Smooth muscle cell (in vitro differentiated cells): ENCODE results near the gene ZNF804B. TPM values are rescaled to one million over a fixed set of nuclear protein-coding genes. Genes with fewer than 3 reads are reported as not detected.

Experiments
- DNase-seq: peaks from one replicate; lab custom pipeline; 2025; ENCODE audit not compliant: unreplicated experiment; lab: John Stamatoyannopoulos, UW
- H2AFZ ChIP-seq: fragments of 200-600 bp; sonication (generic); 2 replicates; pipeline ENCODE4 v1.6.0; 2016; ENCODE audit warnings: antibody characterized with exemption, low read depth, mild to moderate bottlenecking
- H3F3A ChIP-seq: fragments of 200-600 bp; sonication (generic); 2 replicates; pipeline ENCODE4 v1.6.0; 2017; ENCODE audit warnings: antibody characterized with exemption, low read depth
- H3K27ac ChIP-seq: fragments of 200-600 bp; sonication (generic); 2 replicates; pipeline ENCODE4 v1.5.1; 2016; ENCODE audit warnings: low read depth, mild to moderate bottlenecking
- H3K27me3 ChIP-seq: fragments of 200-600 bp; sonication (generic); 2 replicates; pipeline ENCODE4 v1.6.1; 2016; ENCODE audit warnings: low read depth, mild to moderate bottlenecking
- H3K36me3 ChIP-seq: fragments of 200-600 bp; sonication (generic); 2 replicates; pipeline ENCODE4 v1.5.1; 2016; ENCODE audit warnings: low read depth
- H3K4me1 ChIP-seq: fragments of 200-600 bp; sonication (generic); 2 replicates; pipeline ENCODE4 v1.5.1; 2016; ENCODE audit warnings: low read depth
- H3K4me2 ChIP-seq: fragments of 200-600 bp; sonication (generic); 2 replicates; pipeline ENCODE4 v1.6.0; 2016; ENCODE audit warnings: mild to moderate bottlenecking
- H3K4me3 ChIP-seq: fragments of 200-600 bp; sonication (generic); 2 replicates; pipeline ENCODE4 v1.5.1; 2016; ENCODE audit warnings: mild to moderate bottlenecking
- H3K79me2 ChIP-seq: fragments of 200-600 bp; sonication (generic); 2 replicates; pipeline ENCODE4 v1.6.0; 2016; ENCODE audit warnings: low read depth, mild to moderate bottlenecking
- H3K9ac ChIP-seq: fragments of 200-600 bp; sonication (generic); 2 replicates; pipeline ENCODE4 v1.6.0; 2016; ENCODE audit warnings: low read depth
- H3K9me3 ChIP-seq: fragments of 200-600 bp; sonication (generic); replicated peaks from 2 replicates; pipeline ENCODE4 v1.5.1; 2016; ENCODE audit warnings: low read depth
- H4K20me1 ChIP-seq: fragments of 200-600 bp; sonication (generic); 2 replicates; pipeline ENCODE4 v1.6.0; 2016; ENCODE audit warnings: low read depth
- WGBS: methylation state at CpG from one replicate; pipeline ENCODE4 v1.1.7; 2016; ENCODE audit warnings: low lambda C conversion rate; 5-methylcytosine and 5-hydroxymethylcytosine counted together
- polyA plus RNA-seq: library from polyadenylated mRNA; unstranded; fragments of >200 nt; fragmentation: Nextera tagmentation; extraction: Ambion mirVana; gene quantifications from 2 replicates; pipeline ENCODE4 v1.2.1, GENCODE V29; 2016
- total RNA-seq: library from RNA; depleted of rRNA; stranded (reverse); fragments of >200 nt; gene quantifications from 2 replicates; pipeline ENCODE4 v1.2.3, GENCODE V29; 2014
- TF ChIP-seq, protein P1 (sequence below): fragments of 200-600 bp; sonication (generic); IDR thresholded peaks from 2 replicates; pipeline ENCODE4 v1.5.1; 2017; ENCODE audit warnings: borderline replicate concordance, mild to moderate bottlenecking, antibody characterized with exemption; ENCODE audit not compliant: insufficient read depth, poor library complexity, severe bottlenecking

Gene ZNF804B
- total and polyA plus RNA-seq, 2 experiments from 2014 or later: not detected

DNA sequence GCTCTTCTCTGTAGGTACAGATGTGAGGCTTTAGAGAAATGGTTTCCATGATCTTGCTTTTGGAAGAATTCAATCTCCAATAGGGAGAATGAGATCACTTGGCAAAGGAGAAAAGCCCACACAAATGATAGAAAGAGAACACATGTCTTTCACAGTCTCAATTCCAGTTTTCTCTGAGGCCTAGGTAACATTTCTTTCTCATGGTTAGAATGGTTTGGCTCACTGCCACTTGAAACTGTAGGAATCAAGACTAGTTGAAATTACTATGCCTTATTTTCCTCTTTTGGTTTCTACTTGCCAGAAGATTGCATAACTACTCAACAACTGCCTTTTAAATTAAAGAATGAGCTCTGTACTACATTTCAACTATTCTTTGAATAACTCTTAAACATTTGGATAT is 312.6 kb downstream of the ZNF804B start:
- Histone ChIP-seq H3K4me2 (no peak overlapping the region), H3K9me3 (no peaks in the 10 kb centered on the region), H3K27ac (no peak overlapping the region), H3K9ac (no peak overlapping the region), H3K79me2 (no peaks in the 10 kb centered on the region), H3K27me3 (no peaks in the 10 kb centered on the region), H3K36me3 (no peaks in the 10 kb centered on the region), H2AFZ (no peak overlapping the region), H4K20me1 (no peaks in the 10 kb centered on the region), H3K4me1 (no peaks in the 10 kb centered on the region), H3K4me3 (no peak overlapping the region), H3F3A (no peaks in the 10 kb centered on the region)
- no peak for DNase-seq
- TF ChIP-seq, protein P1, sequence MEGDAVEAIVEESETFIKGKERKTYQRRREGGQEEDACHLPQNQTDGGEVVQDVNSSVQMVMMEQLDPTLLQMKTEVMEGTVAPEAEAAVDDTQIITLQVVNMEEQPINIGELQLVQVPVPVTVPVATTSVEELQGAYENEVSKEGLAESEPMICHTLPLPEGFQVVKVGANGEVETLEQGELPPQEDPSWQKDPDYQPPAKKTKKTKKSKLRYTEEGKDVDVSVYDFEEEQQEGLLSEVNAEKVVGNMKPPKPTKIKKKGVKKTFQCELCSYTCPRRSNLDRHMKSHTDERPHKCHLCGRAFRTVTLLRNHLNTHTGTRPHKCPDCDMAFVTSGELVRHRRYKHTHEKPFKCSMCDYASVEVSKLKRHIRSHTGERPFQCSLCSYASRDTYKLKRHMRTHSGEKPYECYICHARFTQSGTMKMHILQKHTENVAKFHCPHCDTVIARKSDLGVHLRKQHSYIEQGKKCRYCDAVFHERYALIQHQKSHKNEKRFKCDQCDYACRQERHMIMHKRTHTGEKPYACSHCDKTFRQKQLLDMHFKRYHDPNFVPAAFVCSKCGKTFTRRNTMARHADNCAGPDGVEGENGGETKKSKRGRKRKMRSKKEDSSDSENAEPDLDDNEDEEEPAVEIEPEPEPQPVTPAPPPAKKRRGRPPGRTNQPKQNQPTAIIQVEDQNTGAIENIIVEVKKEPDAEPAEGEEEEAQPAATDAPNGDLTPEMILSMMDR: no peak

DNA sequence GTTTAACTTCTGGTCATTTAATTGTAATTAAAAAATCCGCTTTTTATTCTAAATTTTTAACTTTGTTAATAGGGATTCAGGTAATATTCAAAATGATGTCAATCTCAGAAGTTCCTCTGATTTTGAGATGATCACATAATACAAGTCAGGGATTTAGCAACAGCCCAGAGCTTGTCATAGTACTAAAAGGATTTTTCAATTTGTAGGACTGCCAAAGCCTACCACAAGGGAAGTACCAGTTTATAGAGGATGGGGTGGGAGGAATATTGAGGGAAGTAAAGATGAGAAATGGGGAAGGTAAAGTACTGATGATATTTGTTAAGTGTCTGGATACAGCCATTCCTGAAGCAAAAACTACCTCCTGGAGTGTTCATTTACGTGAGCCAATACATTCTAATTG is 314.3 kb downstream of the ZNF804B start:
- DNase-seq: no peak
- Histone ChIP-seq H3K9me3 (no peaks in the 10 kb centered on the region), H3K79me2 (no peaks in the 10 kb centered on the region), H3K27me3 (no peaks in the 10 kb centered on the region), H2AFZ (no peak overlapping the region), H3K4me1 (no peaks in the 10 kb centered on the region), H3K4me3 (no peak overlapping the region), H4K20me1 (no peaks in the 10 kb centered on the region), H3K36me3 (no peaks in the 10 kb centered on the region), H3F3A (no peaks in the 10 kb centered on the region), H3K4me2 (no peak overlapping the region), H3K27ac (no peak overlapping the region), H3K9ac (no peak overlapping the region)
- TF ChIP-seq, protein P1: no peak
- 85% methylated on average over 2 of the region's 2 CpGs for WGBS

DNA sequence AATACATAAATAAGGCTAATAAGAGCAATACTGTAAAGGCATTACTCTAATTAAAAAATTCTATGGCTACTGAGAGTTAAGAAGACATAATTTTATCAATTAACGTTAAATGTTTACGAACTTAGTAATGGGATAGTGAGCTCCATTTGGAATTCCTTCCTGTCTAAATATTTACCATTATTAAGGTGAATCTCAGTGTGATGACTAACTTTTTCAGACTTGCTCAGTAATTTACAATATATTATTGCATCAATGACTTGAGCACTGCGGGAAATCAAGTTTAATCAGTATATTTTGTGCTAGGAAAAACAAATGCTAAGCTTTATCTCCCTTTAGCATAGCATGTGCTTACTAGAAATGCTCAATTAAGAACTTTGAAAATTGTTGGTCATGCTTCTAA is 318.5 kb downstream of the ZNF804B start:
- Histone ChIP-seq H3K27ac (no peak overlapping the region), H3K9me3 (no peaks in the 10 kb centered on the region), H3K27me3 (no peaks in the 10 kb centered on the region), H3K36me3 (no peaks in the 10 kb centered on the region), H3K4me1 (no peaks in the 10 kb centered on the region), H3K4me3 (no peak overlapping the region), H4K20me1 (no peaks in the 10 kb centered on the region), H3F3A (no peaks in the 10 kb centered on the region), H2AFZ (no peak overlapping the region), H3K4me2 (no peak overlapping the region), H3K79me2 (no peaks in the 10 kb centered on the region), H3K9ac (no peak overlapping the region)
- WGBS: 91% methylated on average over 3 of the region's 3 CpGs
- TF ChIP-seq, protein P1: no peak
- no peak for DNase-seq

DNA sequence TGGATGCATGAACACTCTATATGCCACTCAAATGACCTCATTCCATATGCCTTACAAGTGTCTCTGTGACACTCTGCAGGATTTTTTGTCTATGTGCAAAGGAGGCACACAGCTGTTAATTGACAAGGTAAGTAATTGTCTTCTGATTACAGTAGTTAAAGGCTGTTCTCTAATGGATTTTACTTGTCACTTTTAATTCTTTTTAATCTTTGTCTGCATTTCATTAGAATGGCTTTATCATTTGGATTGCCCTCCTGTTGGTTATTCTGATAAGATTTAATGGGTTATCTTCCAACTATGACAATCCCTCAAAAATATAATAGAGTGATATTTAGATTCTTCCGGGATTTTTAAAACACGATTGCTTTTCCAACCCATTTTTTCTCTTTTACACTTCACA is 326.1 kb downstream of the ZNF804B start:
- TF ChIP-seq, protein P1: no peak
- Histone ChIP-seq H2AFZ (no peak overlapping the region), H3K4me1 (no peaks in the 10 kb centered on the region), H3K79me2 (no peaks in the 10 kb centered on the region), H3K4me3 (no peak overlapping the region), H3K27me3 (no peaks in the 10 kb centered on the region), H3K36me3 (no peaks in the 10 kb centered on the region), H3F3A (no peaks in the 10 kb centered on the region), H3K27ac (no peak overlapping the region), H3K4me2 (no peak overlapping the region), H4K20me1 (no peaks in the 10 kb centered on the region), H3K9ac (no peak overlapping the region), H3K9me3 (no peaks in the 10 kb centered on the region)
- 88% methylated on average over 2 of the region's 2 CpGs for WGBS
- DNase-seq: no peak
